ENCODE measurements around the gene PRKAB1. TPM values are rescaled to one million over a fixed set of nuclear protein-coding genes. Genes with fewer than 3 reads are reported as not detected.

Gene PRKAB1
- total and polyA plus RNA-seq, 9 of the 15 experiments (the other 6 are each of a cell fraction or from before 2014, with no cell fraction given): 32.6 to 94.2 (median 63.8) TPM

GRCh38 chr12:119686355-119686754 is 18.4 kb downstream of the PRKAB1 start (continued):
- TF ChIP-seq PATZ1 (CRISPR knock-in tag; IDR thresholded peaks at IDR 0.05; ENCODE audit: borderline replicate concordance) (no peak), PTRF (tag; IDR thresholded peaks at IDR 0.05) (no peak), CAMTA2 (CRISPR knock-in tag; conservative IDR thresholded peaks at IDR 0.05) (no peak), TCFL5 (CRISPR knock-in tag; conservative IDR thresholded peaks at IDR 0.05) (no peak)

DNA sequence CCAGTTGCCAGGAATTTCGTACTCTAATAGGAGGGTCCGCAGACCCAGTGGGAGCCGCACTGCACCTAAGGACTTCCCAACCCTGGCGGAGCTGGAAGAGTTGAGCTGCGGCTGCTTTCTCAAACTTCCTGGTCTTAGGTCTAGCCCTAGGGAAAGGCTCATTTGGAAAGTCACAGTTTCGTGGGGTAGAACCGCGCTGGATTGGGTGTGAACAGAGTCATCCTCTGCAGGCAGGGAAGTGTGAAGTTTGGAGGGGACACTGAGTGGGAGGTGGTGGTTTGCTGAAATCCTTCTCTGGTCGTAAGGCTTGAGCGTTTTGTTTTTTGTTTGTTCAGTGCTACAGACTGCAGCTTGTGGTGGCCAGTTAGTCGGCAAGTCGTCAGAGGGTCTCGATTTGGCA is 18.8 kb downstream of the PRKAB1 start:
- ATAC-seq (no peak), FAIRE-seq (no peak), DNase-seq (ENCODE audit: extremely low read depth in 1 of 4, low spot score in 3 of 4) (no peak)
- in situ Hi-C loops (cut with MboI) (no loop called here), intact Hi-C loops (cut with micrococcal nuclease) (no loop called here)
- Histone ChIP-seq H3K9me1 (ENCODE audit: control insufficient read depth, insufficient read depth, low read length) (no peaks in the 10 kb centered on the region), H4K20me1 (replicated peaks; ENCODE audit: control insufficient read depth, insufficient read depth, low read length) (no peaks in the 10 kb centered on the region), H3K9ac (ENCODE audit: insufficient read depth in 1 of 2, low read depth in 2 of 2, low read length in 2 of 2) (no peak overlapping the region), H3K79me2 (ENCODE audit: control insufficient read depth, insufficient read depth, low read length) (no peaks in the 10 kb centered on the region), H3K4me3 (no peak overlapping the region), H3K4me2 (ENCODE audit: insufficient read depth, low read length) (no peak overlapping the region), H3K9me3 (replicated peaks; ENCODE audit: control insufficient read depth, insufficient read depth, low read depth, low read length) (no peaks in the 10 kb centered on the region), H3K4me1 (replicated peaks in 1 of 2; ENCODE audit: control insufficient read depth in 2 of 2, insufficient read depth in 2 of 2, low read length in 2 of 2) (peaks cover 0 to 3% of the 10 kb centered on the region in 2 experiments; a peak in 3 of 5 replicates), H3K36me3 (ENCODE audit: control insufficient read depth, insufficient read depth, low read length) (peaks cover 42% of the 10 kb centered on the region), H3K27ac (ENCODE audit: extremely low read depth, low read depth, low read length) (no peak overlapping the region), H2AFZ (ENCODE audit: low read depth, low read length) (no peak overlapping the region), H3K27me3 (ENCODE audit: control insufficient read depth in 2 of 2, insufficient read depth in 2 of 2, low read length in 2 of 2) (no peaks in the 10 kb centered on the region)
- POLR2A ChIA-PET: interaction anchor here (1.2 to 2.0 kb wide), 5 partner anchors 8 to 15 kb away, joined by 3 to 6 read pairs (median 5); no protein-coding TSS in a partner anchor
- BruUV-seq (replicated peaks): no TSS peak
- WGBS (ENCODE audit: insufficient coverage, low coverage, missing lambda C conversion rate): 91% methylated on average over 13 of the region's 13 CpGs
- CTCF ChIA-PET (ENCODE audit: low intra/inter-chr PET ratio): no interaction called here
- no peak for TF ChIP-seq DMBX1 (CRISPR knock-in tag; IDR thresholded peaks at IDR 0.05; ENCODE audit: borderline replicate concordance)
- TF ChIP-seq, protein P1, sequence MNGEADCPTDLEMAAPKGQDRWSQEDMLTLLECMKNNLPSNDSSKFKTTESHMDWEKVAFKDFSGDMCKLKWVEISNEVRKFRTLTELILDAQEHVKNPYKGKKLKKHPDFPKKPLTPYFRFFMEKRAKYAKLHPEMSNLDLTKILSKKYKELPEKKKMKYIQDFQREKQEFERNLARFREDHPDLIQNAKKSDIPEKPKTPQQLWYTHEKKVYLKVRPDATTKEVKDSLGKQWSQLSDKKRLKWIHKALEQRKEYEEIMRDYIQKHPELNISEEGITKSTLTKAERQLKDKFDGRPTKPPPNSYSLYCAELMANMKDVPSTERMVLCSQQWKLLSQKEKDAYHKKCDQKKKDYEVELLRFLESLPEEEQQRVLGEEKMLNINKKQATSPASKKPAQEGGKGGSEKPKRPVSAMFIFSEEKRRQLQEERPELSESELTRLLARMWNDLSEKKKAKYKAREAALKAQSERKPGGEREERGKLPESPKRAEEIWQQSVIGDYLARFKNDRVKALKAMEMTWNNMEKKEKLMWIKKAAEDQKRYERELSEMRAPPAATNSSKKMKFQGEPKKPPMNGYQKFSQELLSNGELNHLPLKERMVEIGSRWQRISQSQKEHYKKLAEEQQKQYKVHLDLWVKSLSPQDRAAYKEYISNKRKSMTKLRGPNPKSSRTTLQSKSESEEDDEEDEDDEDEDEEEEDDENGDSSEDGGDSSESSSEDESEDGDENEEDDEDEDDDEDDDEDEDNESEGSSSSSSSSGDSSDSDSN (IDR thresholded peaks at IDR 0.05; ENCODE audit: borderline replicate concordance in 1 of 2, low read depth in 2 of 2, low read length in 2 of 2): no peak
- no peak for TF ChIP-seq BACH1 (tag; IDR thresholded peaks at IDR 0.05)
- TF ChIP-seq KLF6 (CRISPR knock-in tag; IDR thresholded peaks at IDR 0.05; ENCODE audit: borderline replicate concordance): no peak

All from K562 (cell line).